Endothelial cell of umbilical vein (primary cell): ENCODE measurements around the gene MAS1L. TPM values are rescaled to one million over a fixed set of nuclear protein-coding genes. Genes with fewer than 3 reads are reported as not detected.

Experiments used
- BruUV-seq: library from RNA; stranded (reverse); fragments of 400-500 nt; replicated peaks from 2 replicates; lab custom pipeline; 2021; lab: Mats Ljungman, UMichigan
- CTCF ChIA-PET: fragments of 300-600, 350-600 bp; sonication (Branson Sonifier 250); formaldehyde crosslinking; loops from one replicate; lab custom pipeline; 2021; ENCODE audit warnings: antibody characterized with exemption, inconsistent platforms; lab: Charles Lee
- POLR2A ChIA-PET: fragments of 300-600, 350-600 bp; sonication (Branson Sonifier 250); formaldehyde crosslinking; loops from one replicate; lab custom pipeline; 2021; ENCODE audit warnings: antibody characterized with exemption, inconsistent platforms; lab: Charles Lee
- DNase-seq: peaks from one replicate; pipeline ENCODE4 v3.0.0-alpha.2; 2011; ENCODE audit warnings: low read depth, low spot score
- FAIRE-seq: peaks from 2 replicates; lab custom pipeline; 2011; peaks lifted over from hg19 to GRCh38; lab: Jason Lieb, UNC
- H2AFZ ChIP-seq: 2 replicates; pipeline ENCODE4 v1.6.0; 2012; ENCODE audit warnings: low read depth, low read length, control low read depth, inconsistent platforms
- H3K27ac ChIP-seq: 2 replicates; pipeline ENCODE4 v1.5.1; 2011; ENCODE audit warnings: low read depth, mild to moderate bottlenecking, control low read depth, low read length, moderate library complexity; ENCODE audit not compliant: insufficient read depth
- H3K27me3 ChIP-seq, 2 experiments: 2 replicates each; pipeline versions ENCODE4 v1.6.0 to v1.6.1; 2011; ENCODE audit warnings: low read length in 2 of 2, mixed read lengths in 1 of 2; ENCODE audit not compliant: control insufficient read depth in 2 of 2, insufficient read depth in 2 of 2
- H3K36me3 ChIP-seq, 2 experiments: 2 replicates in 1 of 2; 3 replicates in 1 of 2; pipeline ENCODE4 v1.5.1; 2011; ENCODE audit warnings: low read length in 2 of 2, mild to moderate bottlenecking in 1 of 2, moderate library complexity in 1 of 2; ENCODE audit not compliant: control insufficient read depth in 2 of 2, insufficient read depth in 2 of 2; ENCODE audit errors: extremely low read depth in 1 of 2
- H3K4me1 ChIP-seq: 3 replicates; pipeline ENCODE4 v1.5.1; 2011; ENCODE audit warnings: mild to moderate bottlenecking, low read length; ENCODE audit not compliant: control insufficient read depth, insufficient read depth; ENCODE audit errors: extremely low read depth
- H3K4me2 ChIP-seq: 2 replicates; pipeline ENCODE4 v1.6.1; 2011; ENCODE audit warnings: low read length, control low read depth, mixed read lengths; ENCODE audit not compliant: insufficient read depth
- H3K4me3 ChIP-seq, 3 experiments: fragments of 200-600 bp in 1 of 3; sonication (generic), shearing (Covaris generic) in 1 of 3; replicated peaks in 1 of 3; 2 replicates each; pipeline ENCODE4 v1.5.1; 2011 to 2016; ENCODE audit warnings: control low read depth in 3 of 3, low read length in 3 of 3, mild to moderate bottlenecking in 2 of 3, inconsistent platforms in 1 of 3, low read depth in 1 of 3, moderate library complexity in 1 of 3; ENCODE audit not compliant: insufficient read depth in 1 of 3
- H3K79me2 ChIP-seq: 2 replicates; pipeline ENCODE4 v1.6.0; 2012; ENCODE audit warnings: low read length, inconsistent platforms; ENCODE audit not compliant: control insufficient read depth, insufficient read depth
- H3K9ac ChIP-seq: replicated peaks from 2 replicates; pipeline ENCODE3; 2011; ENCODE audit warnings: low read length, control low read depth; ENCODE audit not compliant: insufficient read depth; ENCODE audit errors: extremely low read depth
- H3K9me1 ChIP-seq: replicated peaks from 3 replicates; pipeline ENCODE4 v1.6.0; 2011; ENCODE audit warnings: mild to moderate bottlenecking, low read length; ENCODE audit not compliant: control insufficient read depth, insufficient read depth; ENCODE audit errors: extremely low read depth
- H3K9me3 ChIP-seq: replicated peaks from 2 replicates; pipeline ENCODE4 v1.5.1; 2012; ENCODE audit warnings: low read length, inconsistent platforms; ENCODE audit not compliant: control insufficient read depth, insufficient read depth
- H4K20me1 ChIP-seq: replicated peaks from 2 replicates; pipeline ENCODE3; 2011; ENCODE audit warnings: mild to moderate bottlenecking, low read length; ENCODE audit not compliant: control insufficient read depth, insufficient read depth; ENCODE audit errors: extremely low read depth
- CTCF ChIP-seq, 2 donors: IDR thresholded peaks; 1 replicate in 1 of 2; 2 replicates in 1 of 2; pipeline ENCODE4 v1.5.1; 2011; ENCODE audit warnings: low read length in 2 of 2, mild to moderate bottlenecking in 2 of 2, moderate library complexity in 2 of 2, control low read depth in 1 of 2, inconsistent platforms in 1 of 2, low read depth in 1 of 2; ENCODE audit not compliant: insufficient read depth in 1 of 2; ENCODE audit errors: extremely low read depth in 1 of 2
- EZH2 ChIP-seq: IDR thresholded peaks from 2 replicates; pipeline ENCODE4 v1.6.1; 2012; ENCODE audit warnings: borderline replicate concordance, low read depth, mild to moderate bottlenecking, moderate library complexity, low read length, inconsistent platforms; ENCODE audit not compliant: severe bottlenecking
- FOS ChIP-seq: IDR thresholded peaks from 2 replicates; pipeline ENCODE4 v1.6.1; 2011; ENCODE audit warnings: mild to moderate bottlenecking, low read length, moderate library complexity, borderline replicate concordance; ENCODE audit not compliant: insufficient read depth
- GATA2 ChIP-seq: IDR thresholded peaks from 2 replicates; pipeline ENCODE4 v1.7.0; 2011; ENCODE audit warnings: low read depth, mild to moderate bottlenecking, moderate library complexity, mixed read lengths, low read length; ENCODE audit not compliant: insufficient read length, insufficient read depth
- JUN ChIP-seq: IDR thresholded peaks from 2 replicates; pipeline ENCODE4 v1.6.1; 2011; ENCODE audit warnings: borderline replicate concordance, low read depth; ENCODE audit not compliant: insufficient read length, insufficient read depth
- MAX ChIP-seq: IDR thresholded peaks from 2 replicates; pipeline ENCODE4 v1.6.1; 2011; ENCODE audit not compliant: insufficient read depth, insufficient read length
- MYC ChIP-seq: IDR thresholded peaks from one replicate; pipeline ENCODE4 v1.6.1; 2011; ENCODE audit warnings: mild to moderate bottlenecking, low read depth, low read length
- POLR2A ChIP-seq: IDR thresholded peaks from 2 replicates; pipeline ENCODE4 v1.6.1; 2012; ENCODE audit warnings: low read depth, mild to moderate bottlenecking, control low read depth, low read length
- POLR2AphosphoS5 ChIP-seq: IDR thresholded peaks from 2 replicates; pipeline ENCODE4 v1.6.1; 2012; ENCODE audit warnings: low read depth, mild to moderate bottlenecking, control low read depth, low read length, moderate library complexity; ENCODE audit not compliant: insufficient read depth
- dilution Hi-C: fragments of 300-500 bp; cut with MboI; formaldehyde crosslinking; loops from one replicate; pipeline ENCODE4 v1.15.0; 2019; ENCODE audit warnings: low sequenced_read_pairs; ENCODE audit not compliant: extremely low pct_ligation_motif_present
- intact Hi-C: fragments of 100-400 bp; cut with micrococcal nuclease; formaldehyde crosslinking; loops from one replicate; pipeline ENCODE4 v1.10.0; 2022
- polyA plus RNA-seq, 4 experiments: library from polyadenylated mRNA; depleted of rRNA in 3 of 4; stranded (reverse) in 3 of 4; unstranded in 1 of 4; fragments of >200 nt; gene quantifications; 2 replicates each; pipeline versions ENCODE4 v1.2.1 to v1.2.3, GENCODE V29; 2011 to 2012; ENCODE audit warnings: missing spikeins in 1 of 4
- total RNA-seq: library from RNA; stranded (reverse); gene quantifications from 2 replicates; pipeline ENCODE4 v1.2.3, GENCODE V29; 2021

The MAS1L gene
- total and polyA plus RNA-seq, 2 donors (not counting 3 experiments of a cell fraction or from before 2014, with no cell fraction given): not detected

- H2AFZ ChIP-seq: no peak overlapping the region
- no peak for DNase-seq
- TF ChIP-seq POLR2AphosphoS5 (no peak), POLR2A (no peak), FOS (no peak), JUN (no peak), EZH2 (no peak), CTCF (IDR thresholded peaks at IDR 0.05; ENCODE audit: extremely low read depth in 1 of 2, insufficient read depth in 1 of 2, low read depth in 1 of 2, low read length in 2 of 2) (no peak), GATA2 (no peak), MAX (no peak), MYC (no peak)
- no peak overlapping the region for H3K9ac ChIP-seq
- H3K4me2 ChIP-seq: no peak overlapping the region
- intact Hi-C loops: no loop called here
- no peak for FAIRE-seq
- no peaks in the 10 kb centered on the region for H3K9me3 ChIP-seq
- H3K4me3 ChIP-seq: no peak overlapping the region
- no peaks in the 10 kb centered on the region for H3K36me3 ChIP-seq
- H3K9me1 ChIP-seq: no peaks in the 10 kb centered on the region
- no peaks in the 10 kb centered on the region for H3K27me3 ChIP-seq
- H3K79me2 ChIP-seq: no peaks in the 10 kb centered on the region
- dilution Hi-C loops: no loop called here
- H4K20me1 ChIP-seq: no peaks in the 10 kb centered on the region
- H3K4me1 ChIP-seq: no peaks in the 10 kb centered on the region
- ChIA-PET CTCF (no interaction called here), POLR2A (no interaction called here)
- no peak overlapping the region for H3K27ac ChIP-seq
- no TSS peak for BruUV-seq
These were observed 1.1 kb upstream of the MAS1L start for GRCh38 chr6:29488874-29489273.
